A549 (cell line): ENCODE data around the gene ACBD4. TPM values are rescaled to one million over a fixed set of nuclear protein-coding genes. Genes with fewer than 3 reads are reported as not detected.

ENCODE experiments used
- ATAC-seq, 2 experiments: fragments of 200-7000 bp in 1 of 2; fragments of >200 bp in 1 of 2; cut with Nextera tagmentation in 1 of 2; cut with Tn5 transposase in 1 of 2; 3 replicates each; pipeline versions ENCODE4 v1.8.0 to v1.9.1; 2018 to 2020; ENCODE audit warnings: mild to moderate bottlenecking in 1 of 2, moderate library complexity in 1 of 2
- CTCF ChIA-PET: fragments of 300-600 bp; sonication (Branson Sonifier 250); formaldehyde crosslinking; extraction: SDS; loops from one replicate; lab custom pipeline; 2021; ENCODE audit warnings: antibody characterized with exemption, inconsistent platforms; lab: Yijun Ruan, JAX
- POLR2A ChIA-PET: fragments of 350-600 bp; formaldehyde crosslinking; extraction: SDS; loops from one replicate; lab custom pipeline; 2021; ENCODE audit warnings: antibody characterized with exemption, inconsistent platforms; lab: Yijun Ruan, JAX
- DNase-seq, 2 experiments: peaks; one replicate each; pipeline versions ENCODE4 v3.0.0 to v3.0.0-alpha.2; 2011 to 2016; ENCODE audit warnings: low read depth in 1 of 2, low spot score in 1 of 2
- FAIRE-seq: peaks from 2 replicates; lab custom pipeline; 2011; peaks lifted over from hg19 to GRCh38; lab: Jason Lieb, UNC
- H3K27ac ChIP-seq, 2 experiments: fragments of >200 bp; sonication (Bioruptor Twin); formaldehyde crosslinking; 3 replicates each; pipeline ENCODE4 v1.5.1; 2016 to 2017
- H3K4me1 ChIP-seq: fragments of >200 bp; sonication (Bioruptor Twin); formaldehyde crosslinking; 3 replicates; pipeline ENCODE4 v1.6.1; 2016
- H3K4me2 ChIP-seq: fragments of >200 bp; sonication (Bioruptor Twin); formaldehyde crosslinking; 3 replicates; pipeline ENCODE4 v1.6.1; 2016
- H3K4me3 ChIP-seq: fragments of >200 bp; sonication (Bioruptor Twin); formaldehyde crosslinking; 3 replicates; pipeline ENCODE4 v1.5.1; 2016
- H3K9me3 ChIP-seq: fragments of >200 bp; sonication (Bioruptor Twin); formaldehyde crosslinking; 3 replicates; pipeline ENCODE4 v1.6.1; 2016
- BCL3 ChIP-seq: fragments of >200 bp; sonication (Bioruptor Twin); formaldehyde crosslinking; IDR thresholded peaks from 3 replicates; pipeline ENCODE4 v1.6.1; 2016
- BHLHE40 ChIP-seq: IDR thresholded peaks from 2 replicates; pipeline ENCODE4 v1.6.1; 2012; ENCODE audit warnings: low read depth, low read length, inconsistent platforms
- CBX2 ChIP-seq: fragments of 200-600 bp; sonication (generic); IDR thresholded peaks from 2 replicates; pipeline ENCODE4 v1.6.1; 2016; ENCODE audit warnings: low read depth, mild to moderate bottlenecking, borderline replicate concordance
- CEBPB ChIP-seq, 2 experiments: fragments of >200 bp in 1 of 2; sonication (Bioruptor Twin) in 1 of 2; formaldehyde crosslinking in 1 of 2; IDR thresholded peaks; 2 replicates each; pipeline ENCODE4 v1.6.1; 2012 to 2016
- EHF ChIP-seq: fragments of 250-450 bp; sonication (Bioruptor Pico); IDR thresholded peaks from 2 replicates; pipeline ENCODE4 v1.5.0; 2020; ENCODE audit warnings: mild to moderate bottlenecking
- ELK1 ChIP-seq: fragments of 150-350 bp; IDR thresholded peaks from 2 replicates; pipeline ENCODE4 v1.6.1; 2014; ENCODE audit warnings: low read depth, mild to moderate bottlenecking, low read length
- EP300 ChIP-seq, 2 experiments: fragments of >200 bp; sonication (Bioruptor Twin); formaldehyde crosslinking; IDR thresholded peaks; 2 replicates in 1 of 2; 3 replicates in 1 of 2; pipeline ENCODE4 v1.6.1; 2016 to 2017
- FOSL2 ChIP-seq, 2 experiments: fragments of 450-650 bp in 1 of 2; fragments of >200 bp in 1 of 2; sonication (Bioruptor Twin) in 1 of 2; formaldehyde crosslinking; IDR thresholded peaks; 2 replicates each; pipeline versions ENCODE4 v1.5.0 to v1.6.1; 2016 to 2020; ENCODE audit warnings: mild to moderate bottlenecking in 1 of 2, moderate library complexity in 1 of 2
- FOXS1 ChIP-seq: fragments of 250-450 bp; sonication (Bioruptor Pico); IDR thresholded peaks from 2 replicates; pipeline ENCODE4 v1.5.0; 2020; ENCODE audit warnings: mild to moderate bottlenecking, moderate library complexity
- GATA3 ChIP-seq: IDR thresholded peaks from 2 replicates; pipeline ENCODE4 v1.6.1; 2012; ENCODE audit warnings: borderline replicate concordance
- HDAC2 ChIP-seq: fragments of 200-600 bp; sonication (generic); IDR thresholded peaks from 2 replicates; pipeline ENCODE4 v1.6.1; 2016
- HEYL ChIP-seq: fragments of 250-450 bp; sonication (Bioruptor Pico); IDR thresholded peaks from 2 replicates; pipeline ENCODE4 v1.8.0; 2021; ENCODE audit warnings: mild to moderate bottlenecking, moderate library complexity
- HOXA7 ChIP-seq: fragments of 250-450 bp; sonication (Bioruptor Pico); IDR thresholded peaks from 2 replicates; pipeline ENCODE4 v1.5.0; 2020; ENCODE audit warnings: mild to moderate bottlenecking, moderate library complexity
- HOXB5 ChIP-seq: fragments of 250-450 bp; sonication (Bioruptor Pico); IDR thresholded peaks from 2 replicates; pipeline ENCODE4 v1.5.0; 2020; ENCODE audit warnings: mild to moderate bottlenecking, moderate library complexity
- JUNB ChIP-seq: fragments of >200 bp; sonication (Bioruptor Twin); formaldehyde crosslinking; IDR thresholded peaks from 2 replicates; pipeline ENCODE4 v1.6.1; 2016
- KDM1A ChIP-seq: fragments of 200-600 bp; sonication (generic); IDR thresholded peaks from 2 replicates; pipeline ENCODE4 v1.6.1; 2016; ENCODE audit warnings: low read depth, mild to moderate bottlenecking
- KDM5A ChIP-seq: fragments of 200-600 bp; sonication (generic); IDR thresholded peaks from 2 replicates; pipeline ENCODE4 v1.6.1; 2016; ENCODE audit warnings: antibody characterized with exemption, mild to moderate bottlenecking
- MAX ChIP-seq: IDR thresholded peaks from 2 replicates; pipeline ENCODE4 v1.6.1; 2012
- MYC ChIP-seq: IDR thresholded peaks from 2 replicates; pipeline ENCODE4 v1.6.1; 2012; ENCODE audit warnings: mild to moderate bottlenecking, inconsistent platforms, low read length, improper control_type of control experiment, borderline replicate concordance
- NR3C1 ChIP-seq: fragments of >200 bp; sonication (Bioruptor Twin); formaldehyde crosslinking; IDR thresholded peaks from 3 replicates; pipeline ENCODE4 v1.6.1; 2017
- PBX3 ChIP-seq: IDR thresholded peaks from 2 replicates; pipeline ENCODE4 v1.6.1; 2012
- RAD21 ChIP-seq, 2 experiments: fragments of >200 bp in 1 of 2; sonication (Bioruptor Twin) in 1 of 2; formaldehyde crosslinking in 1 of 2; IDR thresholded peaks in 1 of 2; conservative IDR thresholded peaks in 1 of 2; 2 replicates in 1 of 2; 3 replicates in 1 of 2; pipeline ENCODE4 v1.6.1; 2012 to 2018; ENCODE audit warnings: inconsistent platforms in 1 of 2
- RFX5 ChIP-seq: fragments of 450-650 bp; IDR thresholded peaks from 2 replicates; pipeline ENCODE4 v1.7.1; 2014; ENCODE audit warnings: antibody characterized with exemption, mild to moderate bottlenecking, moderate library complexity
- RNF2 ChIP-seq: fragments of 200-600 bp; sonication (generic); IDR thresholded peaks from 2 replicates; pipeline ENCODE4 v1.6.1; 2016; ENCODE audit warnings: low read depth, mild to moderate bottlenecking, antibody characterized with exemption, moderate library complexity, borderline replicate concordance
- SMC3 ChIP-seq: fragments of >200 bp; sonication (Bioruptor Twin); formaldehyde crosslinking; IDR thresholded peaks from 3 replicates; pipeline ENCODE4 v1.6.1; 2018; ENCODE audit warnings: inconsistent platforms
- SREBF2 ChIP-seq: fragments of 450-650 bp; IDR thresholded peaks from 2 replicates; pipeline ENCODE4 v1.6.1; 2014; ENCODE audit warnings: mild to moderate bottlenecking, moderate library complexity
- TP53 ChIP-seq: fragments of 250-450 bp; sonication (Bioruptor Pico); IDR thresholded peaks from 2 replicates; pipeline ENCODE4 v1.5.0; 2021; ENCODE audit warnings: mild to moderate bottlenecking, moderate library complexity
- ZC3H11A ChIP-seq: fragments of 450-650 bp; IDR thresholded peaks from 2 replicates; pipeline ENCODE4 v1.6.1; 2014; ENCODE audit warnings: antibody characterized with exemption, mild to moderate bottlenecking
- WGBS: methylation state at CpG from one replicate; pipeline ENCODE4 v1.1.6; 2017; ENCODE audit errors: missing lambda C conversion rate; 5-methylcytosine and 5-hydroxymethylcytosine counted together
- polyA plus RNA-seq, 4 experiments: library from polyadenylated mRNA; depleted of rRNA in 3 of 4; stranded (reverse); fragments of >200 nt; fragmentation: RNase III in 1 of 4; extraction: RNeasy Plus Mini Kit Qiagen cat#74134 plus additional on column Dnase treatment in 1 of 4; gene quantifications; 2 replicates in 3 of 4; 3 replicates in 1 of 4; pipeline ENCODE4 v1.2.3, GENCODE V29; 2011 to 2017

Gene ACBD4
- polyA plus RNA-seq, 2 of the 4 experiments (the other 2 are of a cell fraction) = 11.4 to 13.7 TPM

GRCh38 chr17:45172541-45173286 is 37.2 kb downstream of the ACBD4 start (continued):
- TF ChIP-seq PBX3 (peak; percentile 40; the same call in 1 of the 2 replicates), ZC3H11A (no peak), GATA3 (peak; percentile 77), EHF (CRISPR knock-in tag) (peak; percentile 28; the same call in 1 of the 2 replicates), NR3C1 (no peak), CBX2 (no peak), FOXS1 (CRISPR knock-in tag) (no peak; the same call in 1 of the 2 replicates), KDM5A (no peak), ELK1 (0 out of 2 replicates have a peak, but pooled peaks have one; percentile 59), EP300 (IDR thresholded peaks at IDR 0.05) (peak; percentile 86 to 95), RFX5 (no peak), HOXB5 (CRISPR knock-in tag) (0 out of 2 replicates have a peak, but pooled peaks have one; percentile 47), JUNB (peak; percentile 54), SREBF2 (no peak), SMC3 (peak; percentile 84), MAX (peak; percentile 89), MYC (peak; percentile 70; the same call in 1 of the 2 replicates), RAD21 (conservative IDR thresholded peaks at IDR 0.05 in 1 of 2, IDR thresholded peaks at IDR 0.05 in 1 of 2) (peak; percentile 36 to 75), CEBPB (IDR thresholded peaks at IDR 0.05) (0 out of 4 replicates have a peak, but pooled peaks of 1 of the 2 experiments have one; percentile 17), RNF2 (no peak), HEYL (CRISPR knock-in tag) (no peak), FOSL2 (IDR thresholded peaks at IDR 0.05) (no peak), FOSL2 (CRISPR knock-in tag; IDR thresholded peaks at IDR 0.05) (peak; percentile 77), BCL3 (peak; percentile 77; the same call in 2 of the 3 replicates), BHLHE40 (no peak), TP53 (CRISPR knock-in tag) (no peak; the same call in 1 of the 2 replicates), HDAC2 (no peak)

GRCh38 chr17:45175759-45176115 is 40.2 kb downstream of the ACBD4 start:
- POLR2A ChIA-PET = interaction anchor here (0.7 to 2.7 kb wide), 7 partner anchors 8 to 27 kb away, joined by 3 to 49 read pairs (median 6); partner anchors contain the start of genes HEXIM1 and HEXIM2
- peak overlapping the region; percentile 96 to 100 for H3K27ac ChIP-seq
- peak overlapping the region; percentile 64 for H3K4me2 ChIP-seq
- FAIRE-seq = no peak
- CTCF ChIA-PET = interaction anchor here (1.2 to 43.5 kb wide), 5 partner anchors 16 to 102 kb away, joined by 4 to 2147 read pairs (median 540); partner anchors contain the start of genes ACBD4, FMNL1, HEXIM1 and PLCD3
- TF ChIP-seq KDM1A (peak; percentile 63; the same call in 1 of the 2 replicates), HOXA7 (CRISPR knock-in tag) (no peak), TP53 (CRISPR knock-in tag) (0 out of 2 replicates have a peak, but pooled peaks have one; percentile 22)
- no peak overlapping the region for H3K4me3 ChIP-seq
- peaks cover 62% of the 10 kb centered on the region for H3K4me1 ChIP-seq
- H3K9me3 ChIP-seq = no peaks in the 10 kb centered on the region
- WGBS = 79% methylated on average over 3 of the region's 3 CpGs
- no peak for ATAC-seq
- DNase-seq = no peak
